Kidney glomerular epithelial cell (primary cell): ENCODE data around the gene PDK1.

ENCODE experiments used
- DNase-seq: peaks from one replicate; lab custom pipeline; 2025; lab: John Stamatoyannopoulos, UW

Gene PDK1

GRCh38 chr2:172642301-172643020, 86.6 kb downstream of the PDK1 start:
- no peak for DNase-seq

GRCh38 chr2:172643142-172643541, 87.3 kb downstream of the PDK1 start:
- DNase-seq = no peak

GRCh38 chr2:172647439-172647838, 91.5 kb downstream of the PDK1 start:
- no peak for DNase-seq

- peak; percentile 48 for DNase-seq
These were observed 99.4 kb downstream of the PDK1 start for GRCh38 chr2:172655091-172655837.

- no peak for DNase-seq
These were observed 100.1 kb downstream of the PDK1 start for GRCh38 chr2:172655838-172656573.
